Lung (tissue), 12 donors: ENCODE results near the gene KRT40. TPM values are rescaled to one million over a fixed set of nuclear protein-coding genes. Genes with fewer than 3 reads are reported as not detected.

Source experiments
- ATAC-seq: fragments of 200-7000 bp; cut with Tn5 transposase; one replicate; pipeline ENCODE4 v1.9.1; 2020; ENCODE audit warnings: moderate number of reproducible peaks; ENCODE audit not compliant: insufficient read depth, low FRiP score
- DNase-seq, 3 donors: peaks; one replicate each; pipeline ENCODE4 v3.0.0-alpha.2; 2013 to 2017
- H3K27ac ChIP-seq, 2 donors: one replicate each; pipeline ENCODE4 v1.5.1; 2013; ENCODE audit warnings: mild to moderate bottlenecking in 2 of 2, moderate library complexity in 2 of 2, control low read depth in 1 of 2, inconsistent platforms in 1 of 2, low read depth in 1 of 2, low read length in 1 of 2
- H3K27me3 ChIP-seq, 3 donors: one replicate each; pipeline ENCODE4 v1.5.1; 2013; ENCODE audit warnings: low read length in 2 of 3; ENCODE audit not compliant: control insufficient read depth in 3 of 3, insufficient read depth in 3 of 3
- H3K36me3 ChIP-seq, 4 donors: one replicate each; pipeline ENCODE4 v1.5.1; 2013; ENCODE audit warnings: low read length in 4 of 4, mild to moderate bottlenecking in 1 of 4, moderate library complexity in 1 of 4; ENCODE audit not compliant: control insufficient read depth in 4 of 4, insufficient read depth in 4 of 4
- H3K4me1 ChIP-seq, 5 donors: one replicate each; pipeline ENCODE4 v1.5.1; 2013; ENCODE audit warnings: low read length in 5 of 5, mild to moderate bottlenecking in 2 of 5, moderate library complexity in 1 of 5; ENCODE audit not compliant: control insufficient read depth in 5 of 5, insufficient read depth in 5 of 5
- H3K4me3 ChIP-seq: one replicate; pipeline ENCODE4 v1.5.1; 2013; ENCODE audit warnings: mild to moderate bottlenecking, control low read depth, moderate library complexity
- H3K9ac ChIP-seq, 2 donors: one replicate each; pipeline ENCODE4 v1.5.1; 2013; ENCODE audit warnings: low read length in 2 of 2, control low read depth in 1 of 2; ENCODE audit not compliant: insufficient read depth in 1 of 2
- H3K9me3 ChIP-seq, 4 donors: one replicate each; pipeline ENCODE4 v1.5.1; 2013; ENCODE audit warnings: low read length in 3 of 4, mild to moderate bottlenecking in 1 of 4, moderate library complexity in 1 of 4; ENCODE audit not compliant: control insufficient read depth in 4 of 4, insufficient read depth in 3 of 4
- WGBS, 2 donors: extraction: QIAGEN DNeasy Blood & Tissue Kit; methylation state at CpG; one replicate each; pipeline ENCODE4 v1.1.7; 2013; 5-methylcytosine and 5-hydroxymethylcytosine counted together
- polyA plus RNA-seq, 2 donors: library from polyadenylated mRNA; stranded (reverse); fragments of 200-250 nt; gene quantifications; one replicate each; pipeline ENCODE4 v1.2.1, GENCODE V29; 2013
- total RNA-seq, 2 donors: library from RNA; depleted of rRNA in 1 of 2; stranded (reverse); fragments of >200 nt in 1 of 2; gene quantifications; one replicate each; pipeline ENCODE4 v1.2.1, GENCODE V29; 2014 to 2021
- TF ChIP-seq, protein P1 (sequence below): IDR thresholded peaks from 2 replicates; pipeline ENCODE4 v1.5.1; 2012; ENCODE audit warnings: mild to moderate bottlenecking; ENCODE audit errors: control extremely low read depth, extremely low read depth
- donor health status: control.
- donor health status: control.
- donor health status: Bipolar disorder and iron deficiency.
- donor health status: healthy.
- donor health status: DM: yes; HTN: yes; CAD: no.

KRT40 gene
- total and polyA plus RNA-seq, 4 donors: 0.09 to 0.31 TPM; not detected in 2

- 65 to 71% methylated on average over 6 of the region's 6 CpGs for WGBS, 2 donors
- TF ChIP-seq, protein P1, sequence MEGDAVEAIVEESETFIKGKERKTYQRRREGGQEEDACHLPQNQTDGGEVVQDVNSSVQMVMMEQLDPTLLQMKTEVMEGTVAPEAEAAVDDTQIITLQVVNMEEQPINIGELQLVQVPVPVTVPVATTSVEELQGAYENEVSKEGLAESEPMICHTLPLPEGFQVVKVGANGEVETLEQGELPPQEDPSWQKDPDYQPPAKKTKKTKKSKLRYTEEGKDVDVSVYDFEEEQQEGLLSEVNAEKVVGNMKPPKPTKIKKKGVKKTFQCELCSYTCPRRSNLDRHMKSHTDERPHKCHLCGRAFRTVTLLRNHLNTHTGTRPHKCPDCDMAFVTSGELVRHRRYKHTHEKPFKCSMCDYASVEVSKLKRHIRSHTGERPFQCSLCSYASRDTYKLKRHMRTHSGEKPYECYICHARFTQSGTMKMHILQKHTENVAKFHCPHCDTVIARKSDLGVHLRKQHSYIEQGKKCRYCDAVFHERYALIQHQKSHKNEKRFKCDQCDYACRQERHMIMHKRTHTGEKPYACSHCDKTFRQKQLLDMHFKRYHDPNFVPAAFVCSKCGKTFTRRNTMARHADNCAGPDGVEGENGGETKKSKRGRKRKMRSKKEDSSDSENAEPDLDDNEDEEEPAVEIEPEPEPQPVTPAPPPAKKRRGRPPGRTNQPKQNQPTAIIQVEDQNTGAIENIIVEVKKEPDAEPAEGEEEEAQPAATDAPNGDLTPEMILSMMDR: no peak
- no peak for DNase-seq
Observed at GRCh38 chr17:41012326-41013120, 28.4 kb upstream of the KRT40 start.

GRCh38 chr17:41010441-41010840 is 26.3 kb upstream of the KRT40 start:
- no peak overlapping the region for H3K4me3 ChIP-seq
- no peak overlapping the region for H3K27ac ChIP-seq
- no peaks in the 10 kb centered on the region for H3K27me3 ChIP-seq
- TF ChIP-seq, protein P1: no peak
- DNase-seq: no peak
- H3K4me1 ChIP-seq: peaks cover 0 to 5% (median 0%) of the 10 kb centered on the region in 5 donors
- no peaks in the 10 kb centered on the region for H3K36me3 ChIP-seq
- no peak overlapping the region for H3K9ac ChIP-seq
- ATAC-seq: no peak
- H3K9me3 ChIP-seq: no peaks in the 10 kb centered on the region

More at GRCh38 chr17:41012326-41013120, 28.4 kb upstream of the KRT40 start:
- Histone ChIP-seq H3K4me3 (no peak overlapping the region), H3K4me1 (peaks cover 0 to 5% (median 0%) of the 10 kb centered on the region in 5 donors), H3K27ac (no peak overlapping the region), H3K36me3 (no peaks in the 10 kb centered on the region), H3K9me3 (no peaks in the 10 kb centered on the region), H3K9ac (no peak overlapping the region), H3K27me3 (no peaks in the 10 kb centered on the region)
- no peak for ATAC-seq

GRCh38 chr17:41009936-41010335 is 25.8 kb upstream of the KRT40 start:
- Histone ChIP-seq H3K27ac (no peak overlapping the region), H3K27me3 (no peaks in the 10 kb centered on the region), H3K4me3 (no peak overlapping the region), H3K9me3 (no peaks in the 10 kb centered on the region), H3K4me1 (peaks cover 0 to 5% (median 0%) of the 10 kb centered on the region in 5 donors), H3K9ac (no peak overlapping the region), H3K36me3 (no peaks in the 10 kb centered on the region)
- TF ChIP-seq, protein P1: no peak
- 84 to 88% methylated on average over 1 of the region's 1 CpG for WGBS, 2 donors
- ATAC-seq (no peak), DNase-seq (no peak)
